ENCODE results near the gene WDR35.
"Not testable (repeated sequence)": the region's sequence is repeated elsewhere in the genome, so short reads cannot be mapped to it uniquely, and the experiment has no call there.

GRCh38 chr2:19927816-19928215, 62.1 kb downstream of the WDR35 start:
- not testable (repeated sequence) for TF ChIP-seq RAD21 (IDR thresholded peaks at IDR 0.05; ENCODE audit: low read length); POLR2A (IDR thresholded peaks at IDR 0.05; ENCODE audit: low read depth, low read length); CTCF (conservative IDR thresholded peaks at IDR 0.05; ENCODE audit: low read depth, low read length)
